Measurements from ENCODE around the gene EPB42.

EPB42 gene

GRCh38 chr15:43221422-43221821 is 604 bp upstream of the EPB42 start:
- no peak for DNase-seq
- no peak overlapping the region for H3K4me3 ChIP-seq (ENCODE audit: low read depth, low read length)
- in situ Hi-C loops (cut with HindIII; ENCODE audit: low pct_ligation_motif_present, low sequenced_read_pairs) = no loop called here
- no peaks in the 10 kb centered on the region for H3K36me3 ChIP-seq (replicated peaks)
- H3K27ac ChIP-seq = no peak overlapping the region
- no peak for TF ChIP-seq CTCF (IDR thresholded peaks at IDR 0.05; ENCODE audit: low read depth, low read length, missing control alignments)
- H3K27me3 ChIP-seq (replicated peaks) = peaks cover 2% of the 10 kb centered on the region

- TF ChIP-seq CTCF (IDR thresholded peaks at IDR 0.05; ENCODE audit: low read depth, low read length, missing control alignments) = no peak
- no peak overlapping the region for H3K4me3 ChIP-seq (ENCODE audit: low read depth, low read length)
- in situ Hi-C loops (cut with HindIII; ENCODE audit: low pct_ligation_motif_present, low sequenced_read_pairs) = no loop called here
- no peak overlapping the region for H3K27ac ChIP-seq
- no peaks in the 10 kb centered on the region for H3K36me3 ChIP-seq (replicated peaks)
- H3K27me3 ChIP-seq (replicated peaks) = peaks cover 2% of the 10 kb centered on the region
- no peak for DNase-seq
Measured at GRCh38 chr15:43219929-43220928, 589 bp downstream of the EPB42 start.

GRCh38 chr15:43218908-43219706 is 1.7 kb downstream of the EPB42 start:
- no peak for DNase-seq
- in situ Hi-C loops (cut with HindIII; ENCODE audit: low pct_ligation_motif_present, low sequenced_read_pairs) = no loop called here
- Histone ChIP-seq H3K27me3 (replicated peaks) (peaks cover 2% of the 10 kb centered on the region), H3K36me3 (replicated peaks) (no peaks in the 10 kb centered on the region), H3K4me3 (ENCODE audit: low read depth, low read length) (no peak overlapping the region), H3K27ac (no peak overlapping the region)
- peak; percentile 61 for TF ChIP-seq CTCF (IDR thresholded peaks at IDR 0.05; ENCODE audit: low read depth, low read length, missing control alignments)

GRCh38 chr15:43215961-43216360 is 4.9 kb downstream of the EPB42 start:
- Histone ChIP-seq H3K4me3 (ENCODE audit: low read depth, low read length) (no peak overlapping the region), H3K27me3 (replicated peaks) (peaks cover 4% of the 10 kb centered on the region), H3K36me3 (replicated peaks) (no peaks in the 10 kb centered on the region), H3K27ac (no peak overlapping the region)
- in situ Hi-C loops (cut with HindIII; ENCODE audit: low pct_ligation_motif_present, low sequenced_read_pairs) = no loop called here
- TF ChIP-seq CTCF (IDR thresholded peaks at IDR 0.05; ENCODE audit: low read depth, low read length, missing control alignments) = no peak
- DNase-seq = peak; percentile 19

- TF ChIP-seq CTCF (IDR thresholded peaks at IDR 0.05; ENCODE audit: low read depth, low read length, missing control alignments) = no peak
- no peak for DNase-seq
- in situ Hi-C loops (cut with HindIII; ENCODE audit: low pct_ligation_motif_present, low sequenced_read_pairs) = no loop called here
- H3K4me3 ChIP-seq (ENCODE audit: low read depth, low read length) = no peak overlapping the region
- peaks cover 4% of the 10 kb centered on the region for H3K27me3 ChIP-seq (replicated peaks)
- no peak overlapping the region for H3K27ac ChIP-seq
- H3K36me3 ChIP-seq (replicated peaks) = no peaks in the 10 kb centered on the region
Measured at GRCh38 chr15:43214592-43215295, 6.1 kb downstream of the EPB42 start.
